GM15510 (cell line): ENCODE results near the gene ZNF740.

Experiments used
- POLR2A ChIP-seq: IDR thresholded peaks from 3 replicates; pipeline ENCODE4 v1.6.1; 2011; ENCODE audit warnings: borderline replicate concordance; ENCODE audit not compliant: insufficient read length; ENCODE audit errors: extremely low read depth

Gene ZNF740

GRCh38 chr12:53180220-53180930 is at the start of gene ZNF740, which contains the start of gene CSAD:
Gene ZNF740, plus strand, starts transcription at chr12:53180722. Its CDS starts 1,262 bp downstream, at chr12:53181984.
Gene CSAD, minus strand, starts transcription at chr12:53180925. Its CDS starts 7,455 bp downstream, at chr12:53173470.
- peak; percentile 91 for TF ChIP-seq POLR2A

GRCh38 chr12:53131844-53132243 is 48.7 kb upstream of the ZNF740 start:
- TF ChIP-seq POLR2A, result no peak

DNA sequence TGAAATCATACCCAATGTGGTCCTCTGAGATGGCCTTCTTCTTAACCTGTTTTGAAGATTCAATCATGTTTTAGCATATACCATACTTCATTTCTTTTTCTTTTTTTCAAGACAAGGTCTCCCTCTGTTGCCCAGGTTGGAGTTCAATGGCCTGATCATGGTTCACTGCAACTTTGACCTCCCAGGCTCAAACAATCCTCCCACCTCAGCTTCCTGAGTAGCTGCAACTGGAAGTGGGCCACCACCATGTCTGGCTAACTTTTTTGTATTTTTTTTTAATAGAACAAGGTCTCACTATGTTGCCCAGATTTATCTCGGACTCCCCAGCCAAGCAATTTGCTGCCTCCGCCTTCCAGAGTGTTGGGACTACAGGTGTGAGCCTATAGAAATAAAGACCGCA is 46.8 kb upstream of the ZNF740 start:
- TF ChIP-seq POLR2A, result no peak

DNA sequence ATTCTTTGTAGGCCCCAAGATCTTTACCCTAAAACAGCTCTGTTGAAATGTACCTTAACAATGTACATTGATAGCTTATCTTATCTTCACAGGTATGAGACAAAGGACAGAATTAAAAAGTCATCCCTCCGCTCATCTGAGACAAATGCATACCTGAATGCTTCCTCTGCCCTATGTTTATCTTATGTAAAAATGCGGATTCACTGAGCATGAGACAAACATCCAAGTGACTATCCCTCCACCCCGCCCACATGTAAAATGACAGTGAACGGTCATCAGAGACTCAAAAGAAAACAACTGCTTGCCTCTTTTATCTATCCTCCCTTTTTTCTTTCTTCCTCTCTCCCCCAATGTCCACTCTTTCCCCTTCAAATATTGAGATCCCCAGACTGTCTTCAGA is 37.2 kb upstream of the ZNF740 start:
- no peak for TF ChIP-seq POLR2A

GRCh38 chr12:53145383-53146260 is 34.9 kb upstream of the ZNF740 start:
- no peak for TF ChIP-seq POLR2A

- no peak for TF ChIP-seq POLR2A
These were observed 33.3 kb upstream of the ZNF740 start for GRCh38 chr12:53147181-53147580.

- TF ChIP-seq POLR2A, result no peak
These were observed 32.9 kb upstream of the ZNF740 start for GRCh38 chr12:53147653-53148052.

- no peak for TF ChIP-seq POLR2A
These were observed 29.5 kb upstream of the ZNF740 start for GRCh38 chr12:53151039-53151438.

DNA sequence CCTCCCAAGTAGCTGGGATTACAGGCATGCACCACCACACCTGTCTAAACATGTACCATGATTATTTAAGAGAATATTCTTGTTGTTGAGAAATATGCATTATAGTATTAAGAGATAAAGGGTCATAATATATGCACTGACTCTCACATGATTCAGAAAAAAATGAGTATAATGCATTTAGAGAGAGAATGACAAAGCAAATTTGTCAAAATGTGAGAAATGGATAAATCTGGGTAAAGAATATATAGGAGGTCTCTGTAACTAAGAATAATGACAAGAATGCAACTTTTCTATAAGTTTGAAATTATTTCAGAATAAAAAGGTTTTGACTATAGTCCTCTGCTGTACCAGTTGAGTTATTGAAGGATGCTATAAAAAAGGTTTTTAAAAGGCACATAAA is 28.1 kb upstream of the ZNF740 start:
- no peak for TF ChIP-seq POLR2A

DNA sequence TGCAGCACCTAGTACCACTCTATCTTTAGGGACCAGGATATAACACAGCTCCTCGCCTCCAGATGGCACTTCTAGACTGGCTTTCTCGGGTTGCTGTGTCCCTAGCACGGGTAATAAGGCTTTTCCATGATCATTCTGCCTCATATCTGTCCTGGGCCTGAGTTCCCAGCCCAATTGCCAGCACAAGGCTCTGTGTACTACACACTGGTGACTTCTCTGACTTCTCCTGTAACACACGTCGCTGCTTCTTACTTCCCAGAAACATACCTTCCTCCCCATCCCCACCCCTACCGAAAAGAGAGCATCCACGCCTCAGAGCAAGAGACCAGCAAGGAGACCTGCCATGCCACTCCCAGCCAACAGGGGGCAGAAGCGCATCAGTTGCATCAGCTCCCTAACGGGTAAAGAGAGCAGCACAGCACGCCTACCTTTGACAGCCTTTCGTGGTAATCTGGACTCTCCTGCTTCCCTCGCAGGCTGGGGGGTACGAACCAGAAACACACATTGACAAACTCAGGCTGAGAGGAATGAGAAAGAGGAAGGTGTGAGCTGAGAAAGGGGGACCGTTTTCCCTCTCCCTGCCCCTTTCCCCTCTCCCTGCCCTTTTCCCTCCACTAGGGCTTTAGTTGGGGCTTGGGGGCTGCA is 21.2 kb upstream of the ZNF740 start:
- TF ChIP-seq POLR2A, result no peak

GRCh38 chr12:53160000-53160399 is 20.5 kb upstream of the ZNF740 start:
- no peak for TF ChIP-seq POLR2A

DNA sequence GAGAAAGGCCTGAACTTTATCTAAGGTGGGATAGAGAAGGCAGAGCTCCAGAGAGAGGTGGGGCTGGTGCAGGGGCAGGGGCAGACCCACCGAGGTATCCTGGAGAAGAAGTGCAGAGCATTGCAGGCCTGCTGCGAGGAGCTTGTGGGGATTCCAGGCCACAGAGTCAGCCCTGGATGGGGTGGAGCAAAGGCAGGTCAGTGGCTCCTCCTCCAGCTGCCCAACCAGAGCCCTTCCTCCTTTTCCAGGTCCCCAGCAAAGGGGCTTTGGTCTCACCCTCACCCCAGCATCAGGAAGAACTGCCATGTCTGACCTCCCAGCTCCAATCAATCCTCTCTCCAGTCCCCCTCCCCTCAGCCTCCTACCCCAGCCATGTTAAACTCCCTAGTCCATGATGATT is 19.8 kb upstream of the ZNF740 start:
- no peak for TF ChIP-seq POLR2A

GRCh38 chr12:53161119-53161911 is 19.2 kb upstream of the ZNF740 start:
- no peak for TF ChIP-seq POLR2A

GRCh38 chr12:53166837-53167236 is 13.7 kb upstream of the ZNF740 start:
- TF ChIP-seq POLR2A, result no peak
